Measurements from ENCODE around the gene PCNX4.

DNA sequence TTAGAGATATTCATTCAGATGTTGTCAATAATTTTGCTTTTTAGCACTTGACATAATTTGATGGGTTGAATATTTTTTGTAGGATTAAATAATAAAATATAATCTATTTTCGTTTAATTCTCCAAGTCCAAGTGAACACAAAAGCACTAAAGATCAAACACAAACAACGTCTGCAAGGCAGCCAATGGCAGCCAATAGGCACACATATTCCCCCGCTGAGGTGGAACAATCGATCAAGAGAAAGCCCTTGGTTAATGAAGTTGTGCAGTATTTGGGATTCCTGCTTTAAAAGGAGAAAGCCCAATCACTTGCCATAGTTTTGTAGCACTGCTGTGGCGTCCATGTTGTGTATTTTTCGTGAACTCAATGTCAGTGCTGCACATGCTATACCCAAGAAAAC lies 72.0 kb downstream of the PCNX4 start:
- TF ChIP-seq, protein P1, sequence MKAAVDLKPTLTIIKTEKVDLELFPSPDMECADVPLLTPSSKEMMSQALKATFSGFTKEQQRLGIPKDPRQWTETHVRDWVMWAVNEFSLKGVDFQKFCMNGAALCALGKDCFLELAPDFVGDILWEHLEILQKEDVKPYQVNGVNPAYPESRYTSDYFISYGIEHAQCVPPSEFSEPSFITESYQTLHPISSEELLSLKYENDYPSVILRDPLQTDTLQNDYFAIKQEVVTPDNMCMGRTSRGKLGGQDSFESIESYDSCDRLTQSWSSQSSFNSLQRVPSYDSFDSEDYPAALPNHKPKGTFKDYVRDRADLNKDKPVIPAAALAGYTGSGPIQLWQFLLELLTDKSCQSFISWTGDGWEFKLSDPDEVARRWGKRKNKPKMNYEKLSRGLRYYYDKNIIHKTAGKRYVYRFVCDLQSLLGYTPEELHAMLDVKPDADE (IDR thresholded peaks at IDR 0.05) = no peak
- no peak for TF ChIP-seq POLR2AphosphoS5 (IDR thresholded peaks at IDR 0.05; ENCODE audit: low read depth)
